Measurements from ENCODE around the gene SETD3. TPM values are rescaled to one million over a fixed set of nuclear protein-coding genes. Genes with fewer than 3 reads are reported as not detected.

Gene SETD3
- total RNA-seq, 2 experiments from 2014 or later, result 54.3 to 56.8 TPM

- ChIA-PET POLR2A (no interaction called here), CTCF (no interaction called here)
- Mint-ChIP-seq H3K27ac (no peak overlapping the region), H3K9me3 (no peaks in the 10 kb centered on the region), H3K4me1 (ENCODE audit: low read depth) (peaks cover 34% of the 10 kb centered on the region), H3K36me3 (no peaks in the 10 kb centered on the region), H3K4me3 (no peak overlapping the region), H3K27me3 (no peaks in the 10 kb centered on the region)
- no peak for DNase-seq
- intact Hi-C loops (cut with micrococcal nuclease), result no loop called here
These were observed 2.5 kb downstream of the SETD3 start for GRCh38 chr14:99478128-99478527.

GRCh38 chr14:99476864-99477263 lies 3.8 kb downstream of the SETD3 start:
- H3K9me3 Mint-ChIP-seq, result no peaks in the 10 kb centered on the region
- peaks cover 26% of the 10 kb centered on the region for H3K4me1 Mint-ChIP-seq (ENCODE audit: low read depth)
- no peak overlapping the region for H3K4me3 Mint-ChIP-seq
- CTCF ChIA-PET, result interaction anchor here (1.2 kb wide), 1 partner anchor 88 kb away, joined by 4 read pairs; no protein-coding TSS in a partner anchor
- intact Hi-C loops (cut with micrococcal nuclease), result no loop called here
- H3K27me3 Mint-ChIP-seq, result no peaks in the 10 kb centered on the region
- POLR2A ChIA-PET, result no interaction called here
- no peak overlapping the region for H3K27ac Mint-ChIP-seq
- H3K36me3 Mint-ChIP-seq, result no peaks in the 10 kb centered on the region
- no peak for DNase-seq

GRCh38 chr14:99475660-99476059 lies 5.0 kb downstream of the SETD3 start:
- DNase-seq, result no peak
- no peaks in the 10 kb centered on the region for H3K9me3 Mint-ChIP-seq
- H3K27me3 Mint-ChIP-seq, result no peaks in the 10 kb centered on the region
- peaks cover 28% of the 10 kb centered on the region for H3K4me1 Mint-ChIP-seq (ENCODE audit: low read depth)
- ChIA-PET POLR2A (no interaction called here), CTCF (interaction anchor here (1.2 kb wide), 2 partner anchors 60 to 86 kb away, joined by 3 to 4 read pairs; no protein-coding TSS in a partner anchor)
- no peaks in the 10 kb centered on the region for H3K36me3 Mint-ChIP-seq
- no peak overlapping the region for H3K4me3 Mint-ChIP-seq
- H3K27ac Mint-ChIP-seq, result no peak overlapping the region
- intact Hi-C loops (cut with micrococcal nuclease), result no loop called here

GRCh38 chr14:99475179-99475578 lies 5.5 kb downstream of the SETD3 start:
- Mint-ChIP-seq H3K9me3 (no peaks in the 10 kb centered on the region), H3K27me3 (no peaks in the 10 kb centered on the region), H3K36me3 (no peaks in the 10 kb centered on the region), H3K4me1 (ENCODE audit: low read depth) (peaks cover 31% of the 10 kb centered on the region), H3K4me3 (no peak overlapping the region), H3K27ac (no peak overlapping the region)
- CTCF ChIA-PET, result interaction anchor here (0.6 to 1.2 kb wide), 2 partner anchors 59 to 155 kb away, joined by 3 read pairs; no protein-coding TSS in a partner anchor
- intact Hi-C loops (cut with micrococcal nuclease), result no loop called here
- DNase-seq, result no peak
- POLR2A ChIA-PET, result no interaction called here

- no peak overlapping the region for H3K4me3 Mint-ChIP-seq
- H3K9me3 Mint-ChIP-seq, result no peaks in the 10 kb centered on the region
- no peaks in the 10 kb centered on the region for H3K27me3 Mint-ChIP-seq
- no peak overlapping the region for H3K27ac Mint-ChIP-seq
- H3K4me1 Mint-ChIP-seq (ENCODE audit: low read depth), result peaks cover 28% of the 10 kb centered on the region
- ChIA-PET CTCF (interaction anchor here (1.6 kb wide), 1 partner anchor 80 kb away, joined by 3 read pairs; no protein-coding TSS in a partner anchor), POLR2A (no interaction called here)
- intact Hi-C loops (cut with micrococcal nuclease), result no loop called here
- H3K36me3 Mint-ChIP-seq, result no peaks in the 10 kb centered on the region
- no peak for DNase-seq
These were observed 7.2 kb downstream of the SETD3 start for GRCh38 chr14:99473458-99473857.

- Mint-ChIP-seq H3K36me3 (no peaks in the 10 kb centered on the region), H3K9me3 (no peaks in the 10 kb centered on the region), H3K27ac (no peak overlapping the region), H3K4me1 (ENCODE audit: low read depth) (peaks cover 27% of the 10 kb centered on the region), H3K4me3 (no peak overlapping the region), H3K27me3 (no peaks in the 10 kb centered on the region)
- POLR2A ChIA-PET, result interaction anchor here (1.7 kb wide), 1 partner anchor 8 kb away, joined by 8 read pairs; the partner anchor contains the start of genes CCNK and SETD3
- CTCF ChIA-PET, result interaction anchor here (1.6 kb wide), 1 partner anchor 80 kb away, joined by 3 read pairs; no protein-coding TSS in a partner anchor
- intact Hi-C loops (cut with micrococcal nuclease), result no loop called here
- DNase-seq, result no peak
These were observed 7.7 kb downstream of the SETD3 start for GRCh38 chr14:99472937-99473336.

- H3K4me3 Mint-ChIP-seq, result no peak overlapping the region
- intact Hi-C loops (cut with micrococcal nuclease), result no loop called here
- no peaks in the 10 kb centered on the region for H3K9me3 Mint-ChIP-seq
- ChIA-PET CTCF (no interaction called here), POLR2A (interaction anchor here (1.7 kb wide), 1 partner anchor 9 kb away, joined by 8 read pairs; the partner anchor contains the start of genes CCNK and SETD3)
- H3K4me1 Mint-ChIP-seq (ENCODE audit: low read depth), result peaks cover 24% of the 10 kb centered on the region
- no peaks in the 10 kb centered on the region for H3K27me3 Mint-ChIP-seq
- no peaks in the 10 kb centered on the region for H3K36me3 Mint-ChIP-seq
- DNase-seq, result no peak
- no peak overlapping the region for H3K27ac Mint-ChIP-seq
These were observed 8.9 kb downstream of the SETD3 start for GRCh38 chr14:99471731-99472130.

GRCh38 chr14:99468836-99469592 lies 11.6 kb downstream of the SETD3 start:
- H3K9me3 Mint-ChIP-seq, result no peaks in the 10 kb centered on the region
- intact Hi-C loops (cut with micrococcal nuclease), result no loop called here
- no peak overlapping the region for H3K4me3 Mint-ChIP-seq
- ChIA-PET CTCF (no interaction called here), POLR2A (no interaction called here)
- peaks cover 24% of the 10 kb centered on the region for H3K4me1 Mint-ChIP-seq (ENCODE audit: low read depth)
- DNase-seq, result no peak
- H3K27me3 Mint-ChIP-seq, result no peaks in the 10 kb centered on the region
- peaks cover 5% of the 10 kb centered on the region for H3K36me3 Mint-ChIP-seq
- H3K27ac Mint-ChIP-seq, result no peak overlapping the region

GRCh38 chr14:99468081-99468480 lies 12.6 kb downstream of the SETD3 start:
- H3K4me1 Mint-ChIP-seq (ENCODE audit: low read depth), result peaks cover 24% of the 10 kb centered on the region
- ChIA-PET POLR2A (no interaction called here), CTCF (no interaction called here)
- no peak overlapping the region for H3K27ac Mint-ChIP-seq
- H3K4me3 Mint-ChIP-seq, result no peak overlapping the region
- no peaks in the 10 kb centered on the region for H3K27me3 Mint-ChIP-seq
- H3K9me3 Mint-ChIP-seq, result no peaks in the 10 kb centered on the region
- intact Hi-C loops (cut with micrococcal nuclease), result no loop called here
- H3K36me3 Mint-ChIP-seq, result peaks cover 6% of the 10 kb centered on the region
- no peak for DNase-seq

GRCh38 chr14:99467336-99468078 lies 13.2 kb downstream of the SETD3 start:
- ChIA-PET POLR2A (no interaction called here), CTCF (interaction anchor here (1.1 kb wide), 1 partner anchor 74 kb away, joined by 3 read pairs; no protein-coding TSS in a partner anchor)
- Mint-ChIP-seq H3K27me3 (no peaks in the 10 kb centered on the region), H3K36me3 (peaks cover 7% of the 10 kb centered on the region), H3K9me3 (no peaks in the 10 kb centered on the region), H3K4me1 (ENCODE audit: low read depth) (peaks cover 21% of the 10 kb centered on the region), H3K27ac (no peak overlapping the region), H3K4me3 (no peak overlapping the region)
- no peak for DNase-seq
- intact Hi-C loops (cut with micrococcal nuclease), result no loop called here

GRCh38 chr14:99466758-99467157 lies 13.9 kb downstream of the SETD3 start:
- ChIA-PET CTCF (interaction anchor here (1.1 kb wide), 1 partner anchor 74 kb away, joined by 3 read pairs; no protein-coding TSS in a partner anchor), POLR2A (no interaction called here)
- Mint-ChIP-seq H3K36me3 (peaks cover 14% of the 10 kb centered on the region), H3K4me1 (ENCODE audit: low read depth) (peaks cover 21% of the 10 kb centered on the region), H3K4me3 (no peak overlapping the region), H3K27me3 (no peaks in the 10 kb centered on the region), H3K27ac (no peak overlapping the region), H3K9me3 (no peaks in the 10 kb centered on the region)
- intact Hi-C loops (cut with micrococcal nuclease), result no loop called here
- no peak for DNase-seq

GRCh38 chr14:99465288-99465687 lies 15.4 kb downstream of the SETD3 start:
- no peaks in the 10 kb centered on the region for H3K9me3 Mint-ChIP-seq
- ChIA-PET CTCF (no interaction called here), POLR2A (no interaction called here)
- intact Hi-C loops (cut with micrococcal nuclease), result no loop called here
- H3K27ac Mint-ChIP-seq, result no peak overlapping the region
- peaks cover 16% of the 10 kb centered on the region for H3K4me1 Mint-ChIP-seq (ENCODE audit: low read depth)
- H3K36me3 Mint-ChIP-seq, result peaks cover 19% of the 10 kb centered on the region
- no peak overlapping the region for H3K4me3 Mint-ChIP-seq
- H3K27me3 Mint-ChIP-seq, result no peaks in the 10 kb centered on the region
- no peak for DNase-seq
